HG03139 (cell line): Measurements from ENCODE around the gene CACNA2D4.

Source experiments
- ATAC-seq: cut with Tn5 transposase; IDR thresholded peaks from one replicate; pipeline ENCODE4 v1.9.1; 2021; ENCODE audit not compliant: unreplicated experiment

The CACNA2D4 gene

GRCh38 chr12:1933342-1934051, 15.0 kb upstream of the CACNA2D4 start:
- ATAC-seq = no peak

GRCh38 chr12:1932264-1932777, 13.9 kb upstream of the CACNA2D4 start:
- no peak for ATAC-seq

- ATAC-seq = no peak
Observed at GRCh38 chr12:1931642-1932041, 13.2 kb upstream of the CACNA2D4 start.

- no peak for ATAC-seq
Observed at GRCh38 chr12:1930803-1931597, 12.5 kb upstream of the CACNA2D4 start.

- ATAC-seq = no peak
Observed at GRCh38 chr12:1929985-1930802, 11.7 kb upstream of the CACNA2D4 start.

- ATAC-seq = no peak
Observed at GRCh38 chr12:1929241-1929984, 11.0 kb upstream of the CACNA2D4 start.

- ATAC-seq = no peak
Observed at GRCh38 chr12:1928439-1929121, 10.1 kb upstream of the CACNA2D4 start.

GRCh38 chr12:1927751-1928351, 9.4 kb upstream of the CACNA2D4 start:
- no peak for ATAC-seq

- no peak for ATAC-seq
Observed at GRCh38 chr12:1927051-1927680, 8.7 kb upstream of the CACNA2D4 start.

- no peak for ATAC-seq
Observed at GRCh38 chr12:1926251-1926657, 7.8 kb upstream of the CACNA2D4 start.

- ATAC-seq = no peak
Observed at GRCh38 chr12:1925684-1926006, 7.2 kb upstream of the CACNA2D4 start.

- no peak for ATAC-seq
Observed at GRCh38 chr12:1924996-1925683, 6.7 kb upstream of the CACNA2D4 start.

GRCh38 chr12:1922985-1923384, 4.5 kb upstream of the CACNA2D4 start:
- no peak for ATAC-seq

- no peak for ATAC-seq
Observed at GRCh38 chr12:1922075-1922709, 3.7 kb upstream of the CACNA2D4 start.

- no peak for ATAC-seq
Observed at GRCh38 chr12:1920971-1921370, 2.5 kb upstream of the CACNA2D4 start.

- ATAC-seq = no peak
Observed at GRCh38 chr12:1920436-1920835, 2.0 kb upstream of the CACNA2D4 start.

GRCh38 chr12:1919763-1920162, 1.3 kb upstream of the CACNA2D4 start:
- ATAC-seq = no peak

GRCh38 chr12:1919284-1919683, 832 bp upstream of the CACNA2D4 start:
- no peak for ATAC-seq
